Measurements from ENCODE around the gene TFDP2. TPM values are rescaled to one million over a fixed set of nuclear protein-coding genes. Genes with fewer than 3 reads are reported as not detected.

TFDP2 gene
- total RNA-seq, 3 donors from 2014 or later: 55.9 to 93.5 (median 59.3) TPM

GRCh38 chr3:142056656-142057330 is 92.6 kb downstream of the TFDP2 start:
- no peaks in the 10 kb centered on the region for H3K4me1 ChIP-seq
- no peaks in the 10 kb centered on the region for H3K27me3 ChIP-seq
- no peaks in the 10 kb centered on the region for H3K36me3 ChIP-seq
- no peak overlapping the region for H3K4me3 ChIP-seq
- TF ChIP-seq, protein P1, sequence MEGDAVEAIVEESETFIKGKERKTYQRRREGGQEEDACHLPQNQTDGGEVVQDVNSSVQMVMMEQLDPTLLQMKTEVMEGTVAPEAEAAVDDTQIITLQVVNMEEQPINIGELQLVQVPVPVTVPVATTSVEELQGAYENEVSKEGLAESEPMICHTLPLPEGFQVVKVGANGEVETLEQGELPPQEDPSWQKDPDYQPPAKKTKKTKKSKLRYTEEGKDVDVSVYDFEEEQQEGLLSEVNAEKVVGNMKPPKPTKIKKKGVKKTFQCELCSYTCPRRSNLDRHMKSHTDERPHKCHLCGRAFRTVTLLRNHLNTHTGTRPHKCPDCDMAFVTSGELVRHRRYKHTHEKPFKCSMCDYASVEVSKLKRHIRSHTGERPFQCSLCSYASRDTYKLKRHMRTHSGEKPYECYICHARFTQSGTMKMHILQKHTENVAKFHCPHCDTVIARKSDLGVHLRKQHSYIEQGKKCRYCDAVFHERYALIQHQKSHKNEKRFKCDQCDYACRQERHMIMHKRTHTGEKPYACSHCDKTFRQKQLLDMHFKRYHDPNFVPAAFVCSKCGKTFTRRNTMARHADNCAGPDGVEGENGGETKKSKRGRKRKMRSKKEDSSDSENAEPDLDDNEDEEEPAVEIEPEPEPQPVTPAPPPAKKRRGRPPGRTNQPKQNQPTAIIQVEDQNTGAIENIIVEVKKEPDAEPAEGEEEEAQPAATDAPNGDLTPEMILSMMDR (IDR thresholded peaks at IDR 0.05): no peak
- TF ChIP-seq POLR2AphosphoS5 (IDR thresholded peaks at IDR 0.05): no peak
- no peak for TF ChIP-seq POLR2A (IDR thresholded peaks at IDR 0.05)
- DNase-seq (ENCODE audit: low spot score in 2 of 2): no peak
- H3K9me3 ChIP-seq: no peaks in the 10 kb centered on the region
- intact Hi-C loops (cut with DNase I; ENCODE audit: low total_unique reads): no loop called here
- no peak overlapping the region for H3K27ac ChIP-seq

- DNase-seq (ENCODE audit: low spot score in 2 of 2): no peak
- Histone ChIP-seq H3K4me3 (no peak overlapping the region), H3K27me3 (no peaks in the 10 kb centered on the region), H3K9me3 (no peaks in the 10 kb centered on the region), H3K27ac (no peak overlapping the region), H3K4me1 (no peaks in the 10 kb centered on the region), H3K36me3 (no peaks in the 10 kb centered on the region)
- TF ChIP-seq POLR2AphosphoS5 (IDR thresholded peaks at IDR 0.05) (no peak), POLR2A (IDR thresholded peaks at IDR 0.05) (no peak)
- TF ChIP-seq, protein P1 (IDR thresholded peaks at IDR 0.05): no peak
- intact Hi-C loops (cut with DNase I; ENCODE audit: low total_unique reads): no loop called here
These were observed 95.5 kb downstream of the TFDP2 start for GRCh38 chr3:142053835-142054234.

GRCh38 chr3:142053244-142053643 is 96.1 kb downstream of the TFDP2 start:
- no peak for DNase-seq (ENCODE audit: low spot score in 2 of 2)
- Histone ChIP-seq H3K27ac (no peak overlapping the region), H3K9me3 (no peaks in the 10 kb centered on the region), H3K27me3 (no peaks in the 10 kb centered on the region), H3K4me1 (no peaks in the 10 kb centered on the region), H3K36me3 (no peaks in the 10 kb centered on the region), H3K4me3 (no peak overlapping the region)
- TF ChIP-seq POLR2A (IDR thresholded peaks at IDR 0.05): no peak
- TF ChIP-seq, protein P1 (IDR thresholded peaks at IDR 0.05): no peak
- TF ChIP-seq POLR2AphosphoS5 (IDR thresholded peaks at IDR 0.05): no peak
- intact Hi-C loops (cut with DNase I; ENCODE audit: low total_unique reads): no loop called here

GRCh38 chr3:142051351-142051750 is 98.0 kb downstream of the TFDP2 start:
- intact Hi-C loops (cut with DNase I; ENCODE audit: low total_unique reads): no loop called here
- TF ChIP-seq POLR2A (IDR thresholded peaks at IDR 0.05) (no peak), POLR2AphosphoS5 (IDR thresholded peaks at IDR 0.05) (no peak)
- TF ChIP-seq, protein P1 (IDR thresholded peaks at IDR 0.05): no peak
- Histone ChIP-seq H3K4me3 (no peak overlapping the region), H3K4me1 (no peaks in the 10 kb centered on the region), H3K36me3 (no peaks in the 10 kb centered on the region), H3K27me3 (no peaks in the 10 kb centered on the region), H3K27ac (no peak overlapping the region), H3K9me3 (no peaks in the 10 kb centered on the region)
- no peak for DNase-seq (ENCODE audit: low spot score in 2 of 2)

GRCh38 chr3:142047021-142047369 is 102.3 kb downstream of the TFDP2 start:
- no peaks in the 10 kb centered on the region for H3K9me3 ChIP-seq
- no peak for DNase-seq (ENCODE audit: low spot score in 2 of 2)
- no peaks in the 10 kb centered on the region for H3K4me1 ChIP-seq
- H3K36me3 ChIP-seq: no peaks in the 10 kb centered on the region
- H3K27ac ChIP-seq: no peak overlapping the region
- H3K4me3 ChIP-seq: no peak overlapping the region
- H3K27me3 ChIP-seq: no peaks in the 10 kb centered on the region
- intact Hi-C loops (cut with DNase I; ENCODE audit: low total_unique reads): no loop called here
- no peak for TF ChIP-seq POLR2AphosphoS5 (IDR thresholded peaks at IDR 0.05)
- TF ChIP-seq POLR2A (IDR thresholded peaks at IDR 0.05): no peak
- TF ChIP-seq, protein P1 (IDR thresholded peaks at IDR 0.05): no peak
